ENCODE results near the gene NPAS2.

NPAS2 gene

GRCh38 chr2:100822587-100823248, 2.8 kb downstream of the NPAS2 start:
- DNase-seq: peak; percentile 53

GRCh38 chr2:100823665-100824438, 3.9 kb downstream of the NPAS2 start:
- no peak for DNase-seq

GRCh38 chr2:100824842-100825241, 4.9 kb downstream of the NPAS2 start:
- no peak for DNase-seq

GRCh38 chr2:100826494-100826893, 6.6 kb downstream of the NPAS2 start:
- no peak for DNase-seq

- no peak for DNase-seq
These were observed 11.3 kb downstream of the NPAS2 start for GRCh38 chr2:100831158-100831750.

- no peak for DNase-seq
These were observed 11.9 kb downstream of the NPAS2 start for GRCh38 chr2:100831831-100832230.

GRCh38 chr2:100832885-100833284, 12.9 kb downstream of the NPAS2 start:
- no peak for DNase-seq

- no peak for DNase-seq
These were observed 13.4 kb downstream of the NPAS2 start for GRCh38 chr2:100833331-100833730.

GRCh38 chr2:100834221-100834620, 14.3 kb downstream of the NPAS2 start:
- DNase-seq: no peak

- DNase-seq: no peak
These were observed 15.2 kb downstream of the NPAS2 start for GRCh38 chr2:100835006-100835659.

- no peak for DNase-seq
These were observed 20.6 kb downstream of the NPAS2 start for GRCh38 chr2:100840519-100840918.

- DNase-seq: no peak
These were observed 22.4 kb downstream of the NPAS2 start for GRCh38 chr2:100842241-100842922.

- DNase-seq: no peak
These were observed 24.6 kb downstream of the NPAS2 start for GRCh38 chr2:100844514-100844913.

GRCh38 chr2:100845141-100845991, 25.4 kb downstream of the NPAS2 start:
- no peak for DNase-seq

GRCh38 chr2:100846716-100847115, 26.8 kb downstream of the NPAS2 start:
- no peak for DNase-seq

GRCh38 chr2:100852447-100852846, 32.5 kb downstream of the NPAS2 start:
- DNase-seq: no peak

GRCh38 chr2:100852999-100853908, 33.3 kb downstream of the NPAS2 start:
- DNase-seq: no peak

- no peak for DNase-seq
These were observed 34.2 kb downstream of the NPAS2 start for GRCh38 chr2:100853909-100854810.

- DNase-seq: no peak
These were observed 35.1 kb downstream of the NPAS2 start for GRCh38 chr2:100855084-100855483.

Data from fibroblast of skin of back (primary cell).